T-helper 1 cell treated with Interleukin-12 subunit alpha and Interleukin-12 subunit beta and Interleukin-4 antibody, amounts not matched to agents 30 μg/mL and 1 μg/mL, for 36 hours (primary cell): Measurements from ENCODE around the gene STC2.

Experiments used
- H3K27ac Mint-ChIP-seq: one replicate; pipeline ENCODE4 v1.8.0; 2021; ENCODE audit warnings: mild to moderate bottlenecking, mixed read lengths
- H3K27me3 Mint-ChIP-seq: one replicate; pipeline ENCODE4 v1.8.0; 2021; ENCODE audit warnings: low read depth, mixed read lengths
- H3K36me3 Mint-ChIP-seq: one replicate; pipeline ENCODE4 v1.8.0; 2021; ENCODE audit warnings: low read depth, mixed read lengths
- H3K4me1 Mint-ChIP-seq: one replicate; pipeline ENCODE4 v1.8.0; 2021; ENCODE audit warnings: low read depth, mixed read lengths
- H3K4me3 Mint-ChIP-seq: one replicate; pipeline ENCODE4 v1.8.0; 2021; ENCODE audit warnings: mild to moderate bottlenecking, moderate library complexity, mixed read lengths
- H3K9me3 Mint-ChIP-seq: one replicate; pipeline ENCODE4 v1.8.0; 2021; ENCODE audit warnings: mixed read lengths

STC2 gene

GRCh38 chr5:173321886-173322285 lies 6.3 kb downstream of the STC2 start:
- H3K4me1 Mint-ChIP-seq, result peaks cover 31% of the 10 kb centered on the region
- no peaks in the 10 kb centered on the region for H3K27me3 Mint-ChIP-seq
- H3K9me3 Mint-ChIP-seq, result no peaks in the 10 kb centered on the region
- H3K36me3 Mint-ChIP-seq, result peaks cover 52% of the 10 kb centered on the region
- H3K27ac Mint-ChIP-seq, result no peak overlapping the region
- H3K4me3 Mint-ChIP-seq, result no peak overlapping the region

DNA sequence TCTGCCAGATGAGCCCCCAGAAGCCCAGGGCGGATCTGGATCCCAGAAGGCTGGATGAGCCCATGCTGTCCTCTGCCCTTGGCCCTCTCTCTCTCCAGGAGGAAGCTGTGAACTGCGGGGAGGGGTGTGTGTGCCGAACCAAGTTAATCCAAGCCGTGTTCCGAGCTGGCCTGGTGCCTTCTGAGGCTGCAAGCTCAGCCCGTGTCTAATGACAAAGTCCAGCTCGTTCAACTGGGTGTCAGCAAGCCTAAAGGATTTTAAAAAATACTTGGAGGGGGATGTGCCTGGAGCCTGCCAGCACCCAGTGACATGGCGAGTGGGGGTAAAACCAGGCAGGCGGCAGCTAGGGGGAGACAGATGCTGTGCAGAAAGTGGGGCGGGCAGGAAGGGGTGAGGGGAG lies 8.0 kb downstream of the STC2 start:
- Mint-ChIP-seq H3K4me1 (peaks cover 21% of the 10 kb centered on the region), H3K9me3 (no peaks in the 10 kb centered on the region), H3K27ac (no peak overlapping the region), H3K27me3 (no peaks in the 10 kb centered on the region), H3K4me3 (no peak overlapping the region), H3K36me3 (peaks cover 50% of the 10 kb centered on the region)

GRCh38 chr5:173319646-173320045 lies 8.6 kb downstream of the STC2 start:
- Mint-ChIP-seq H3K36me3 (peaks cover 47% of the 10 kb centered on the region), H3K4me3 (no peak overlapping the region), H3K9me3 (no peaks in the 10 kb centered on the region), H3K27me3 (no peaks in the 10 kb centered on the region), H3K27ac (no peak overlapping the region), H3K4me1 (peaks cover 17% of the 10 kb centered on the region)

GRCh38 chr5:173318881-173319620 lies 9.2 kb downstream of the STC2 start:
- Mint-ChIP-seq H3K4me1 (peaks cover 12% of the 10 kb centered on the region), H3K36me3 (peaks cover 44% of the 10 kb centered on the region), H3K27me3 (no peaks in the 10 kb centered on the region), H3K27ac (no peak overlapping the region), H3K4me3 (no peak overlapping the region), H3K9me3 (no peaks in the 10 kb centered on the region)

GRCh38 chr5:173318330-173318729 lies 9.9 kb downstream of the STC2 start:
- Mint-ChIP-seq H3K4me3 (no peak overlapping the region), H3K27ac (no peak overlapping the region), H3K4me1 (peaks cover 8% of the 10 kb centered on the region), H3K9me3 (no peaks in the 10 kb centered on the region), H3K27me3 (no peaks in the 10 kb centered on the region), H3K36me3 (peaks cover 41% of the 10 kb centered on the region)

- Mint-ChIP-seq H3K9me3 (no peaks in the 10 kb centered on the region), H3K4me3 (no peak overlapping the region), H3K27ac (no peak overlapping the region), H3K27me3 (peaks cover 3% of the 10 kb centered on the region), H3K36me3 (peaks cover 37% of the 10 kb centered on the region), H3K4me1 (peaks cover 8% of the 10 kb centered on the region)
Measured at GRCh38 chr5:173317852-173318251, 10.4 kb downstream of the STC2 start.

DNA sequence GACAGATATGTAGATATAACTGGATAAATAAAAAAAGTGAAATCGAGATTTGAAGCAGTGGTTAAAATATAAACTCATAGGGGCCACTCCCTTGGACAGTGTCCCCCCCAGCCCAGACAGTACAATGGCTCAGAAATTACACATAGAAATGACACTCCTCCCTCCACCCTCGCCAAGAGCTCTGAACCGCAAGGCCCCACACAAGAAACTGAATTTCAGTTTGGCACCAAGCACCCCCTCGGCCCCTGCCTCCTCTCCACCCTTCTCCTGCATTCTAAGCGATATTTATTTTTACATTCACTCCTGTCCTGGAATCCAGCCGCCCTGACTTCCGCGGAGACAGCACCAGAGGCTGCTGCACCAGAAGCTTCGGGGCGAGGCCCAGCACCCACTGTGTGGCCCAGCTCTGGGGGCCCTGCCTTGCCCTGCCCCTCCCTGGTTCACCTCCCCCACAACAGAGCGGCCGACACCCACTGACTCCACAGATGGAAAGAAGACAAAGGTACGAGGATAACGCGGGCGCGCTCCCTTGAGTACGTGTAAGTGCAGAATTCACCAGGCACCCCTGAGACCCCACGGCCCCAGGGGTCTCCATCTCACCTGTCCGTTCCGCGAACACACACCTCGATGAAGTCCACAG lies 11.0 kb downstream of the STC2 start:
- Mint-ChIP-seq H3K36me3 (peaks cover 31% of the 10 kb centered on the region), H3K27me3 (peaks cover 3% of the 10 kb centered on the region), H3K27ac (no peak overlapping the region), H3K4me1 (peaks cover 6% of the 10 kb centered on the region), H3K9me3 (no peaks in the 10 kb centered on the region), H3K4me3 (no peak overlapping the region)

GRCh38 chr5:173316339-173317020 lies 11.7 kb downstream of the STC2 start:
- H3K36me3 Mint-ChIP-seq, result peaks cover 31% of the 10 kb centered on the region
- no peak overlapping the region for H3K4me3 Mint-ChIP-seq
- no peaks in the 10 kb centered on the region for H3K9me3 Mint-ChIP-seq
- no peak overlapping the region for H3K27ac Mint-ChIP-seq
- peaks cover 6% of the 10 kb centered on the region for H3K4me1 Mint-ChIP-seq
- H3K27me3 Mint-ChIP-seq, result peaks cover 3% of the 10 kb centered on the region

DNA sequence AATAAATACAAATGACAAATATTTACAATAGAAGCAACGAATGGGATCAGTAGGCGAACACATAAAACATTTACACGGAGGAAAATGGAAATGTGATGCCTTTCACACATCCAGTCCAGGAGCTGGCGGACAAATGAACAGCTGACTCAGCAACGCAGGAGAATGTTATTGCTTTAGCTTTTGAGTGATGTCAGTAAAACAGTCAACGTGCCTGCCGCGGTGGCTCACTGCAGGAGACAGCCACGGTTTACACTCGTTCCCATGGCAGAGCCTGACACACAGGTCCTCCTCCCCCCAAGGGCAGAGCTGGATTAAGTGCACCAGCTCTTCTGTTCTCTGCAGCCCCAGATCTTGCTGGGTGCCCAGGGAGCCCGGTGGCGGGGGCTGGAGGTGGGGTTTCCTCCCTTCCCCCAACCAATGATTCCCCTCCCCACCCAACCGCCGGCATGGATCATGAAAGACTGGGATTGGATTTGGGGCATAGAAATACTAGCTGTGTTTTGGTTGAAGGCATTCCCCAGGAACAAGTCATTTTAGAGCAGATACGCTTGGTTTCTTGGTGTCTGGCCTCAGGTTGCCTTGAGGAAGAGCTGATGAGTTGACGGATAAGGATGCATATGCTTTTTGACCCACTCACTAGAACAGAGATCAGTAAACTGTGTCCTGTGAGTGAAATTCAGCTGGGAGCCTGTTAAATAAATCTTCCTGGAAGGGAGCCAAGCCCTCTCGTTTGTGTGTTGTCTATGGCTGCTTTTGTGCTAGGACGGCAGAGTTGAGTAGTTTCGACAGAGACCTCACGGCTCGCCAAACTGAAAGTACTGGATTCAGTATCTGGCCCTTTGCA lies 12.5 kb downstream of the STC2 start:
- H3K27ac Mint-ChIP-seq, result no peak overlapping the region
- H3K27me3 Mint-ChIP-seq, result peaks cover 7% of the 10 kb centered on the region
- peaks cover 6% of the 10 kb centered on the region for H3K4me1 Mint-ChIP-seq
- no peak overlapping the region for H3K4me3 Mint-ChIP-seq
- peaks cover 28% of the 10 kb centered on the region for H3K36me3 Mint-ChIP-seq
- no peaks in the 10 kb centered on the region for H3K9me3 Mint-ChIP-seq

DNA sequence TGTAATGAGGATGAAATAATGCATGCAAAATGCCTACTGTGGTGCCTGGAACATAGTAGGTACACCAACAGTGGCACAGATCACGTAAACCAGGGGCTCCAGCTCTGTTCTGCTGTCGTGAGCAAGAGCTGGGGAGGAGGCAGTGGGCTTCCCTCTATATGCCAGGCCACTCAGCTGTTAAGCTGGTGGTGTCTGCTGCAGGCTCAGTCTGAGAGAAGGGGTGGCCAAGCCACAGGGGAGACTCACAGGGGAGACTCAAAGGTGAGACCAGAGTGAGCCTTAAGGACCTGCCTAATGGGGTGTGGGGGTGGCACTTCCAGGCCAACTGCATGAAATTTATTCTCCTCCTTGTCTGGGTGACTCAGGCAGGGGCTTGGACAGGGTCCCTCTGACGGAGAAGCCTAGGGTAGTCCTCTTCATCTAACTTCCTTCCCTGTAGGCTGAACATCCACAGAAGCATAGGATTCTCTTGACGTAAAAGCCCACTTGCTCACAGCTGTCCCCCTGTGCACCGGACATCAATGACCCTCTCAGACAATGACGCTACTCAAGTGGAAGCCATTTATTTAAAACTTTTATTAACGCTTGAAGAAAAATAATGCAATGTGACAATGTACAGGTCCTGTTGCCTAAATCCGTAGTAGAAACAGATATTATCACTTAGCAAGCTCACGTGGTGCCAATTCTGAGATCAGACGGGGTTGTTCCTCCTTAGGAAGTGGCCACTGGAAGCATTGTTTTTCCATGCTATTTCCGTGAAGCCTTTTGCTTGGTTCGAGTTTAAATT lies 13.9 kb downstream of the STC2 start:
- H3K4me1 Mint-ChIP-seq, result peaks cover 6% of the 10 kb centered on the region
- no peak overlapping the region for H3K27ac Mint-ChIP-seq
- H3K36me3 Mint-ChIP-seq, result peaks cover 21% of the 10 kb centered on the region
- no peaks in the 10 kb centered on the region for H3K9me3 Mint-ChIP-seq
- H3K4me3 Mint-ChIP-seq, result no peak overlapping the region
- peaks cover 8% of the 10 kb centered on the region for H3K27me3 Mint-ChIP-seq

GRCh38 chr5:173313351-173313801 lies 14.8 kb downstream of the STC2 start:
- H3K36me3 Mint-ChIP-seq, result peaks cover 15% of the 10 kb centered on the region
- H3K27ac Mint-ChIP-seq, result no peak overlapping the region
- peaks cover 16% of the 10 kb centered on the region for H3K27me3 Mint-ChIP-seq
- no peaks in the 10 kb centered on the region for H3K9me3 Mint-ChIP-seq
- peaks cover 6% of the 10 kb centered on the region for H3K4me1 Mint-ChIP-seq
- H3K4me3 Mint-ChIP-seq, result no peak overlapping the region

DNA sequence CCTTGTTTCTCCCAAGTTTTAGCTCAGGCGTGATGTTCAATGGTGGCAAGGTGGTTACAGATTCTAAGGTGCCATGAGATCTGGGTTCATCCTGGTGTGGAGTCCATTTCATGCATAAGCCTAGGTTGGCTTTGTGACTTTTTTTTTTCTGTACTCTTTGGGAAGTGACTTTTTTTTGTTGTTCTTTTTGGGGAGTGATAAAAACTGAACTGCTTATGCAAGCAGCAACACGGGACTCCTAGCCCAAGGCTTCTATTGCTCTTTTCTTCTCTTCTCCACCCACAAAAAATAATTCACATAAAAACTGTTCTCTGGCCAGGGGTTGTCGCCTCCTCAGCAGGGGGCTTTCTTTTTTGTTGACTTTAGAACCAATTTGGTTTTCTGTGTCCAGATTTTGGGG lies 15.4 kb downstream of the STC2 start:
- Mint-ChIP-seq H3K27ac (no peak overlapping the region), H3K4me1 (peaks cover 6% of the 10 kb centered on the region), H3K9me3 (no peaks in the 10 kb centered on the region), H3K4me3 (no peak overlapping the region), H3K27me3 (peaks cover 18% of the 10 kb centered on the region), H3K36me3 (peaks cover 10% of the 10 kb centered on the region)

- H3K27ac Mint-ChIP-seq, result no peak overlapping the region
- no peak overlapping the region for H3K4me3 Mint-ChIP-seq
- H3K9me3 Mint-ChIP-seq, result no peaks in the 10 kb centered on the region
- peaks cover 7% of the 10 kb centered on the region for H3K36me3 Mint-ChIP-seq
- H3K4me1 Mint-ChIP-seq, result peaks cover 6% of the 10 kb centered on the region
- H3K27me3 Mint-ChIP-seq, result peaks cover 18% of the 10 kb centered on the region
Measured at GRCh38 chr5:173311818-173312585, 16.2 kb downstream of the STC2 start.
